K562 (cell line): ENCODE results near the gene TBX6. TPM values are rescaled to one million over a fixed set of nuclear protein-coding genes. Genes with fewer than 3 reads are reported as not detected.

ENCODE experiments used
- ATAC-seq: fragments of 200-7000 bp; cut with Tn5 transposase; 3 replicates; pipeline ENCODE4 v1.9.1; 2020; ENCODE audit warnings: moderate library complexity
- BruUV-seq: library from RNA; stranded (reverse); fragments of 400-500 nt; replicated peaks from 2 replicates; lab custom pipeline; 2021; lab: Mats Ljungman, UMichigan
- CTCF ChIA-PET: fragments of 300-600 bp; formaldehyde crosslinking; extraction: SDS; loops from one replicate; lab custom pipeline; 2021; ENCODE audit warnings: low intra/inter-chr PET ratio; lab: Yijun Ruan, JAX
- POLR2A ChIA-PET: fragments of 300-600, 350-650 bp; sonication (Branson Sonifier 250); formaldehyde crosslinking; extraction: SDS; loops from one replicate; lab custom pipeline; 2021; ENCODE audit warnings: antibody characterized with exemption, inconsistent platforms; lab: Yijun Ruan, JAX
- DNase-seq, 4 experiments: peaks; one replicate each; pipeline versions ENCODE4 v3.0.0 to v3.0.0-alpha.2; 2011 to 2018; ENCODE audit warnings: low spot score in 3 of 4, mixed read lengths in 3 of 4; ENCODE audit errors: extremely low read depth in 1 of 4
- FAIRE-seq: peaks from 2 replicates; lab custom pipeline; 2011; peaks lifted over from hg19 to GRCh38; lab: Jason Lieb, UNC
- H2AFZ ChIP-seq: 2 replicates; pipeline ENCODE4 v1.6.0; 2011; ENCODE audit warnings: low read depth, low read length, control low read depth, inconsistent platforms
- H3K27ac ChIP-seq: fragments of 200-600 bp; 3 replicates; pipeline ENCODE4 v1.8.0; 2011; ENCODE audit warnings: low read depth, mild to moderate bottlenecking, control low read depth, inconsistent platforms, low read length, moderate library complexity, mixed read lengths; ENCODE audit errors: extremely low read depth
- H3K27me3 ChIP-seq, 2 experiments: fragments of 300-600 bp in 1 of 2; 2 replicates in 1 of 2; 3 replicates in 1 of 2; pipeline versions ENCODE4 v1.6.0 to v1.8.0; 2011; ENCODE audit warnings: inconsistent platforms in 2 of 2, low read length in 2 of 2, mild to moderate bottlenecking in 1 of 2, mixed read lengths in 1 of 2, moderate library complexity in 1 of 2; ENCODE audit not compliant: control insufficient read depth in 2 of 2, insufficient read depth in 2 of 2
- H3K36me3 ChIP-seq: fragments of 300-600 bp; 3 replicates; pipeline ENCODE4 v1.8.0; 2011; ENCODE audit warnings: mild to moderate bottlenecking, low read length, inconsistent platforms; ENCODE audit not compliant: control insufficient read depth, insufficient read depth
- H3K4me1 ChIP-seq, 2 experiments: fragments of 200-600 bp in 1 of 2; replicated peaks in 1 of 2; 2 replicates in 1 of 2; 3 replicates in 1 of 2; pipeline versions ENCODE4 v1.5.1 to v1.8.0; 2011; ENCODE audit warnings: inconsistent platforms in 2 of 2, low read length in 2 of 2, mild to moderate bottlenecking in 1 of 2, mixed read lengths in 1 of 2, moderate library complexity in 1 of 2; ENCODE audit not compliant: control insufficient read depth in 2 of 2, insufficient read depth in 2 of 2
- H3K4me2 ChIP-seq: 2 replicates; pipeline ENCODE4 v1.6.1; 2011; ENCODE audit warnings: low read length, control low read depth, inconsistent platforms, mixed read lengths; ENCODE audit not compliant: insufficient read depth
- H3K4me3 ChIP-seq: fragments of 200-600 bp; sonication (generic), shearing (Covaris generic); 2 replicates; pipeline ENCODE4 v1.5.1; 2016; ENCODE audit warnings: control low read depth, inconsistent platforms
- H3K79me2 ChIP-seq: fragments of 200-600 bp; 3 replicates; pipeline ENCODE4 v1.8.0; 2011; ENCODE audit warnings: low read length, inconsistent platforms; ENCODE audit not compliant: control insufficient read depth, insufficient read depth
- H3K9ac ChIP-seq, 2 experiments: 2 replicates each; pipeline versions ENCODE4 v1.6.0 to v1.6.1; 2011; ENCODE audit warnings: low read depth in 2 of 2, low read length in 2 of 2, control low read depth in 1 of 2, inconsistent platforms in 1 of 2, mild to moderate bottlenecking in 1 of 2, mixed read lengths in 1 of 2; ENCODE audit not compliant: insufficient read depth in 1 of 2
- H3K9me1 ChIP-seq: one replicate; pipeline ENCODE4 v1.6.0; 2011; ENCODE audit warnings: inconsistent platforms, mild to moderate bottlenecking, low read length, moderate library complexity; ENCODE audit not compliant: control insufficient read depth, insufficient read depth
- H3K9me3 ChIP-seq: replicated peaks from 2 replicates; pipeline ENCODE4 v1.5.1; 2011; ENCODE audit warnings: low read depth, low read length, inconsistent platforms; ENCODE audit not compliant: control insufficient read depth, insufficient read depth
- H4K20me1 ChIP-seq: replicated peaks from 2 replicates; pipeline ENCODE4 v1.6.1; 2011; ENCODE audit warnings: low read length, inconsistent platforms, mixed read lengths; ENCODE audit not compliant: control insufficient read depth, insufficient read depth
- CTCF ChIP-seq, 3 experiments: IDR thresholded peaks in 2 of 3; conservative IDR thresholded peaks in 1 of 3; 2 replicates each; pipeline ENCODE4 v1.5.1; 2011 to 2012; ENCODE audit warnings: low read length in 3 of 3, mild to moderate bottlenecking in 3 of 3, control low read depth in 2 of 3, improper control_type of control experiment in 1 of 3, inconsistent platforms in 1 of 3, low read depth in 1 of 3, mixed read lengths in 1 of 3, moderate library complexity in 1 of 3; ENCODE audit not compliant: insufficient read depth in 2 of 3
- GATA2 ChIP-seq: sonication (generic); formaldehyde crosslinking; IDR thresholded peaks from 2 replicates; pipeline ENCODE4 v1.4.0; 2020; ENCODE audit warnings: mild to moderate bottlenecking, missing genetic modification reagents
- HDAC2 ChIP-seq: fragments of 450-650 bp; IDR thresholded peaks from 2 replicates; pipeline ENCODE4 v1.6.1; 2016; ENCODE audit warnings: mild to moderate bottlenecking
- PHF8 ChIP-seq: fragments of 200-600 bp; sonication (generic); IDR thresholded peaks from 2 replicates; pipeline ENCODE4 v1.6.1; 2012; ENCODE audit warnings: mixed run types, mild to moderate bottlenecking, inconsistent platforms, low read length, moderate library complexity, borderline replicate concordance
- TAF9B ChIP-seq: fragments of 450-650 bp; IDR thresholded peaks from 2 replicates; pipeline ENCODE4 v1.6.1; 2018; ENCODE audit warnings: mild to moderate bottlenecking; ENCODE audit not compliant: partially characterized antibody
- ZNF395 ChIP-seq: fragments of 200-800 bp; sonication (Bioruptor generic); IDR thresholded peaks from 2 replicates; pipeline ENCODE4 v1.6.1; 2017; ENCODE audit warnings: missing genetic modification characterization, missing compliant biosample characterization
- ZNF445 ChIP-seq: fragments of 250-450 bp; sonication (Bioruptor Pico); IDR thresholded peaks from 2 replicates; pipeline ENCODE4 v1.4.0; 2020; ENCODE audit warnings: low read depth, mild to moderate bottlenecking, moderate library complexity
- ZNF668 ChIP-seq: fragments of 250-450 bp; sonication (Bioruptor Pico); IDR thresholded peaks from 2 replicates; pipeline ENCODE4 v1.8.0; 2022; ENCODE audit warnings: mild to moderate bottlenecking, inconsistent platforms
- WGBS: fragments of 100-300 bp; shearing (Covaris generic); methylation state at CpG from one replicate; pipeline ENCODE4 v1.1.6; 2016; ENCODE audit warnings: low coverage, mixed read lengths; ENCODE audit not compliant: insufficient coverage; ENCODE audit errors: missing lambda C conversion rate; 5-methylcytosine and 5-hydroxymethylcytosine counted together
- in situ Hi-C: fragments of 300-500 bp; cut with MboI; formaldehyde crosslinking; loops from 4 replicates; pipeline ENCODE4 v1.15.0; 2018; ENCODE audit warnings: inconsistent platforms, mixed read lengths
- intact Hi-C: fragments of 100-400 bp; cut with micrococcal nuclease; formaldehyde crosslinking; loops from 2 replicates; pipeline ENCODE4 v1.14.2; 2022
- polyA plus RNA-seq, 8 experiments: library from polyadenylated mRNA; depleted of rRNA in 4 of 8; stranded (reverse) in 5 of 8; unstranded in 3 of 8; fragments of >200 nt; fragmentation: Nextera tagmentation in 2 of 8; fragmentation: Illumina TruSeq in 1 of 8; extraction: Ambion mirVana in 2 of 8; extraction: Trizol in 1 of 8; gene quantifications; 2 replicates each; pipeline versions ENCODE4 v1.2.1 to v1.2.3, GENCODE V29; 2011 to 2014; ENCODE audit warnings: inconsistent platforms in 1 of 8, missing spikeins in 1 of 8
- total RNA-seq, 7 experiments: library from RNA; depleted of rRNA in 6 of 7; stranded (reverse); fragments of >200 nt in 6 of 7; fragmentation: Illumina TruSeq in 2 of 7; extraction: Trizol in 2 of 7; gene quantifications; 2 replicates each; pipeline versions ENCODE4 v1.2.1 to v1.2.3, GENCODE V29; 2011 to 2021; ENCODE audit warnings: low replicate concordance in 1 of 7
- TF ChIP-seq, protein P1 (sequence below): fragments of 250-450 bp; sonication (Bioruptor Pico); IDR thresholded peaks from 2 replicates; pipeline ENCODE4 v1.8.0; 2021; ENCODE audit warnings: moderate library complexity, mild to moderate bottlenecking, inconsistent platforms
- TF ChIP-seq, protein P2 (sequence below): fragments of 250-450 bp; sonication (Bioruptor Pico); IDR thresholded peaks from 2 replicates; pipeline ENCODE4 v1.4.0; 2020; ENCODE audit warnings: mild to moderate bottlenecking
- TF ChIP-seq, protein P3 (sequence below): IDR thresholded peaks from 3 replicates; pipeline ENCODE4 v1.6.1; 2011; ENCODE audit warnings: borderline replicate concordance, mild to moderate bottlenecking; ENCODE audit not compliant: insufficient read length, insufficient read depth

The TBX6 gene
- total and polyA plus RNA-seq, 9 of the 15 experiments (the other 6 are each of a cell fraction or from before 2014, with no cell fraction given), result 0.07 to 0.58 (median 0.11) TPM; not detected in 2

- H3K79me2 ChIP-seq, result peaks cover 71% of the 10 kb centered on the region
- no peaks in the 10 kb centered on the region for H3K27me3 ChIP-seq
- DNase-seq (peak; percentile 88 to 99 (median 92)), FAIRE-seq (peak; percentile 93), ATAC-seq (peak; percentile 92)
- peaks cover 46 to 65% of the 10 kb centered on the region in 2 experiments for H3K4me1 ChIP-seq
- no peaks in the 10 kb centered on the region for H3K9me3 ChIP-seq
- peak within 1 kb of the TSS; percentile 93 to 100 for H3K9ac ChIP-seq
- peaks cover 17% of the 10 kb centered on the region for H3K9me1 ChIP-seq
- CTCF ChIA-PET, result no interaction called here
- peak within 1 kb of the TSS; percentile 99 for H3K27ac ChIP-seq
- peak within 1 kb of the TSS; percentile 88 for H3K4me3 ChIP-seq
- BruUV-seq, result TSS peak; percentile 94
- in situ Hi-C loops (no loop called here), intact Hi-C loops (loop anchor here (10.0 kb wide), 2 partner anchors 309 to 589 kb away; partner anchors contain the start of genes FBRS, MYL11, PRR14 and TBC1D10B)
- WGBS, result 1% methylated on average over 72 of the region's 99 CpGs
- peaks cover 43% of the 10 kb centered on the region for H4K20me1 ChIP-seq
- POLR2A ChIA-PET, result interaction anchor here (0.6 to 2.7 kb wide), 18 partner anchors 9 to 646 kb away, joined by 3 to 29 read pairs (median 4); partner anchors contain the start of genes PPP4C, PRRT2 and TBX6
- H2AFZ ChIP-seq, result peak within 1 kb of the TSS; percentile 86
- peak within 1 kb of the TSS; percentile 99 for H3K4me2 ChIP-seq
- H3K36me3 ChIP-seq, result peaks cover 42% of the 10 kb centered on the region
- TF ChIP-seq ZNF445 (CRISPR knock-in tag), result no peak
- TF ChIP-seq PHF8, result peak; percentile 68; the same call in 1 of the 2 replicates
- no peak for TF ChIP-seq CTCF (IDR thresholded peaks at IDR 0.05 in 2 of 3, conservative IDR thresholded peaks at IDR 0.05 in 1 of 3; ENCODE audit: insufficient read depth in 2 of 3, low read depth in 1 of 3, low read length in 3 of 3)
- TF ChIP-seq, protein P1, sequence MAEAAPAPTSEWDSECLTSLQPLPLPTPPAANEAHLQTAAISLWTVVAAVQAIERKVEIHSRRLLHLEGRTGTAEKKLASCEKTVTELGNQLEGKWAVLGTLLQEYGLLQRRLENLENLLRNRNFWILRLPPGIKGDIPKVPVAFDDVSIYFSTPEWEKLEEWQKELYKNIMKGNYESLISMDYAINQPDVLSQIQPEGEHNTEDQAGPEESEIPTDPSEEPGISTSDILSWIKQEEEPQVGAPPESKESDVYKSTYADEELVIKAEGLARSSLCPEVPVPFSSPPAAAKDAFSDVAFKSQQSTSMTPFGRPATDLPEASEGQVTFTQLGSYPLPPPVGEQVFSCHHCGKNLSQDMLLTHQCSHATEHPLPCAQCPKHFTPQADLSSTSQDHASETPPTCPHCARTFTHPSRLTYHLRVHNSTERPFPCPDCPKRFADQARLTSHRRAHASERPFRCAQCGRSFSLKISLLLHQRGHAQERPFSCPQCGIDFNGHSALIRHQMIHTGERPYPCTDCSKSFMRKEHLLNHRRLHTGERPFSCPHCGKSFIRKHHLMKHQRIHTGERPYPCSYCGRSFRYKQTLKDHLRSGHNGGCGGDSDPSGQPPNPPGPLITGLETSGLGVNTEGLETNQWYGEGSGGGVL (CRISPR knock-in tag), result no peak
- no peak for TF ChIP-seq GATA2 (CRISPR knock-in tag)
- peak; percentile 59 for TF ChIP-seq HDAC2
- no peak for TF ChIP-seq ZNF395
- TF ChIP-seq, protein P2, sequence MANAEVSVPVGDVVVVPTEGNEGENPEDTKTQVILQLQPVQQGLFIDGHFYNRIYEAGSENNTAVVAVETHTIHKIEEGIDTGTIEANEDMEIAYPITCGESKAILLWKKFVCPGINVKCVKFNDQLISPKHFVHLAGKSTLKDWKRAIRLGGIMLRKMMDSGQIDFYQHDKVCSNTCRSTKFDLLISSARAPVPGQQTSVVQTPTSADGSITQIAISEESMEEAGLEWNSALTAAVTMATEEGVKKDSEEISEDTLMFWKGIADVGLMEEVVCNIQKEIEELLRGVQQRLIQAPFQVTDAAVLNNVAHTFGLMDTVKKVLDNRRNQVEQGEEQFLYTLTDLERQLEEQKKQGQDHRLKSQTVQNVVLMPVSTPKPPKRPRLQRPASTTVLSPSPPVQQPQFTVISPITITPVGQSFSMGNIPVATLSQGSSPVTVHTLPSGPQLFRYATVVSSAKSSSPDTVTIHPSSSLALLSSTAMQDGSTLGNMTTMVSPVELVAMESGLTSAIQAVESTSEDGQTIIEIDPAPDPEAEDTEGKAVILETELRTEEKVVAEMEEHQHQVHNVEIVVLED (CRISPR knock-in tag), result no peak; the same call in 1 of the 2 replicates
- TF ChIP-seq TAF9B, result peak; percentile 73
- no peak for TF ChIP-seq ZNF668 (CRISPR knock-in tag)
- TF ChIP-seq, protein P3, sequence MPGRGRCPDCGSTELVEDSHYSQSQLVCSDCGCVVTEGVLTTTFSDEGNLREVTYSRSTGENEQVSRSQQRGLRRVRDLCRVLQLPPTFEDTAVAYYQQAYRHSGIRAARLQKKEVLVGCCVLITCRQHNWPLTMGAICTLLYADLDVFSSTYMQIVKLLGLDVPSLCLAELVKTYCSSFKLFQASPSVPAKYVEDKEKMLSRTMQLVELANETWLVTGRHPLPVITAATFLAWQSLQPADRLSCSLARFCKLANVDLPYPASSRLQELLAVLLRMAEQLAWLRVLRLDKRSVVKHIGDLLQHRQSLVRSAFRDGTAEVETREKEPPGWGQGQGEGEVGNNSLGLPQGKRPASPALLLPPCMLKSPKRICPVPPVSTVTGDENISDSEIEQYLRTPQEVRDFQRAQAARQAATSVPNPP, result no peak
These were observed 26.4 kb downstream of the TBX6 start, which contains the start of gene ALDOA for GRCh38 chr16:30065102-30065942. Gene ALDOA (plus strand): TSS chr16:30065760. CDS start chr16:30066898, 1,138 bp downstream.
